ENCODE data around the gene TTYH2.

DNA sequence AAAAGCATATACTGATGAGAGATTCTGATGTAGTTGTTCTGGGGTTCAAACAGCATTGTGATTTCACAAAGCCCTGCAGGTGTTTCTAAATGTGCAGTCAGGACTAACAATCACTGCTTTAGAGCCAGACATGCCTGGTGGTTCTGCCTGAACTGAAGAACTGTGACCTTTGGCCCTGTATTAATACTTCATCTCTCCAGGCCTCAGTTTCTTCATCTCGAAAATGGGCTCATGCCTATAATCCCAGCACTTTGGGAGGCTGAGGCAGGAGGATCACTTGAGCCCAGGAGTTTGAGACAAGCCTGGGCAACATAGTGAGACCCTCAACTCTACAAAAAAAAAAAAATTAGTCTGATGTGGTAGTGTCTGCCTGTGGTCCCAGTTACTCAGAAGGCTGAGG lies 64.6 kb downstream of the TTYH2 start:
- TF ChIP-seq PAX5 (IDR thresholded peaks at IDR 0.05; ENCODE audit: insufficient read depth, low read length, severe bottlenecking) = no peak
- no peak for TF ChIP-seq POLR2A (IDR thresholded peaks at IDR 0.05; ENCODE audit: low read depth, low read length)
- no peak for TF ChIP-seq POLR2AphosphoS5 (IDR thresholded peaks at IDR 0.05; ENCODE audit: low read depth, low read length)
- TF ChIP-seq TAF1 (IDR thresholded peaks at IDR 0.05; ENCODE audit: low read depth, low read length) = no peak

All from GM12891 (cell line).